DND-41 (cell line): ENCODE data around the gene SLC6A9.

Experiments
- CTCF ChIP-seq: IDR thresholded peaks from 2 replicates; pipeline ENCODE4 v1.5.1; 2012; ENCODE audit warnings: borderline replicate concordance, low read length, moderate library complexity, mild to moderate bottlenecking; ENCODE audit not compliant: poor library complexity, severe bottlenecking; ENCODE audit errors: extremely low read depth
- EZH2 ChIP-seq: IDR thresholded peaks from 3 replicates; pipeline ENCODE4 v1.6.1; 2012; ENCODE audit warnings: borderline replicate concordance, low read depth, mild to moderate bottlenecking, moderate library complexity, low read length, inconsistent platforms; ENCODE audit not compliant: severe bottlenecking

- TF ChIP-seq EZH2: no peak
- TF ChIP-seq CTCF: no peak
Observed at GRCh38 chr1:44079566-44079965, 48.3 kb upstream of the SLC6A9 start.
